Panc1 (cell line): ENCODE measurements around the gene DMAC1.

Experiments
- CTCF ChIP-seq: fragments of 450-650 bp; IDR thresholded peaks from 2 replicates; pipeline ENCODE4 v1.5.1; 2017; ENCODE audit warnings: mild to moderate bottlenecking
- POLR2AphosphoS5 ChIP-seq: IDR thresholded peaks from 2 replicates; pipeline ENCODE4 v1.6.1; 2012; ENCODE audit warnings: mild to moderate bottlenecking, low read depth, low read length, moderate library complexity
- REST ChIP-seq, 2 experiments: IDR thresholded peaks; 2 replicates each; pipeline ENCODE4 v1.6.1; 2011 to 2012; ENCODE audit warnings: low read depth in 2 of 2, control low read depth in 1 of 2, low read length in 1 of 2, mild to moderate bottlenecking in 1 of 2, moderate library complexity in 1 of 2; ENCODE audit not compliant: insufficient read depth in 1 of 2
- TCF7L2 ChIP-seq: IDR thresholded peaks from 2 replicates; pipeline ENCODE4 v1.6.1; 2011; ENCODE audit warnings: mild to moderate bottlenecking, low read depth, low read length, inconsistent platforms

- TF ChIP-seq CTCF, result no peak
- TF ChIP-seq POLR2AphosphoS5, result no peak
- TF ChIP-seq REST (IDR thresholded peaks at IDR 0.05; ENCODE audit: insufficient read depth in 1 of 2, low read depth in 2 of 2, low read length in 1 of 2), result no peak
- TF ChIP-seq TCF7L2, result no peak
Measured at GRCh38 chr9:7782400-7783120, 17.0 kb downstream of the DMAC1 start.
